GM19455 (cell line): Measurements from ENCODE around the gene PSG3.
"Not testable (repeated sequence)": the region's sequence is repeated elsewhere in the genome, so short reads cannot be mapped to it uniquely, and the experiment has no call there.

Source experiments
- ATAC-seq: cut with Tn5 transposase; IDR thresholded peaks from one replicate; pipeline ENCODE4 v1.9.1; 2021; ENCODE audit not compliant: unreplicated experiment

PSG3 gene

GRCh38 chr19:42740381-42740780 is at the start of gene PSG3:
Gene PSG3 (minus strand): TSS chr19:42740481. CDS start chr19:42740384, 97 bp downstream.
- ATAC-seq: not testable (repeated sequence)

- not testable (repeated sequence) for ATAC-seq
Measured at GRCh38 chr19:42788766-42789165, 48.5 kb upstream of the PSG3 start.

- ATAC-seq: not testable (repeated sequence)
Measured at GRCh38 chr19:42787766-42788165, 47.5 kb upstream of the PSG3 start.

GRCh38 chr19:42776750-42777612 is 36.7 kb upstream of the PSG3 start:
- not testable (repeated sequence) for ATAC-seq

- ATAC-seq: not testable (repeated sequence)
Measured at GRCh38 chr19:42774510-42775158, 34.4 kb upstream of the PSG3 start.

GRCh38 chr19:42767319-42767718 is 27.0 kb upstream of the PSG3 start:
- not testable (repeated sequence) for ATAC-seq

- not testable (repeated sequence) for ATAC-seq
Measured at GRCh38 chr19:42766871-42767270, 26.6 kb upstream of the PSG3 start.

- no peak for ATAC-seq
Measured at GRCh38 chr19:42764836-42765235, 24.6 kb upstream of the PSG3 start.

- no peak for ATAC-seq
Measured at GRCh38 chr19:42762789-42763188, 22.5 kb upstream of the PSG3 start.

GRCh38 chr19:42761924-42762295 is 21.6 kb upstream of the PSG3 start:
- not testable (repeated sequence) for ATAC-seq

GRCh38 chr19:42760954-42761923 is 21.0 kb upstream of the PSG3 start:
- ATAC-seq: not testable (repeated sequence)

- not testable (repeated sequence) for ATAC-seq
Measured at GRCh38 chr19:42758667-42759066, 18.4 kb upstream of the PSG3 start.

- ATAC-seq: not testable (repeated sequence)
Measured at GRCh38 chr19:42752246-42752645, 12.0 kb upstream of the PSG3 start.

GRCh38 chr19:42741726-42742607 is 1.7 kb upstream of the PSG3 start:
- not testable (repeated sequence) for ATAC-seq

- ATAC-seq: not testable (repeated sequence)
Measured at GRCh38 chr19:42737581-42738011, 2.7 kb downstream of the PSG3 start.

- ATAC-seq: not testable (repeated sequence)
Measured at GRCh38 chr19:42728341-42728740, 11.9 kb downstream of the PSG3 start.

GRCh38 chr19:42714000-42714399 is 26.3 kb downstream of the PSG3 start:
- ATAC-seq: not testable (repeated sequence)

GRCh38 chr19:42712753-42713152 is 27.5 kb downstream of the PSG3 start:
- ATAC-seq: not testable (repeated sequence)

- ATAC-seq: not testable (repeated sequence)
Measured at GRCh38 chr19:42710986-42711385, 29.3 kb downstream of the PSG3 start.

- ATAC-seq: no peak
Measured at GRCh38 chr19:42697884-42698283, 42.4 kb downstream of the PSG3 start.
